Spinal cord (tissue), 10 donors: ENCODE results near the gene LIMK2. TPM values are rescaled to one million over a fixed set of nuclear protein-coding genes. Genes with fewer than 3 reads are reported as not detected.
A peak's percentile ranks its signal among the peaks of the same experiment; 100 is the strongest.
"Not testable (repeated sequence)": the region's sequence is repeated elsewhere in the genome, so short reads cannot be mapped to it uniquely, and the experiment has no call there.

Experiments used
- DNase-seq, 6 donors: peaks; one replicate each; pipeline versions ENCODE4 v3.0.0 to v3.0.0-alpha.2; 2013 to 2015; ENCODE audit warnings: low spot score in 6 of 6, low read depth in 4 of 6
- H3K27ac ChIP-seq: one replicate; pipeline ENCODE4 v1.5.1; 2013; ENCODE audit warnings: low read depth, low read length, control low read depth
- H3K27me3 ChIP-seq: one replicate; pipeline ENCODE4 v1.6.1; 2013; ENCODE audit warnings: low read length; ENCODE audit not compliant: control insufficient read depth, insufficient read depth
- H3K36me3 ChIP-seq: one replicate; pipeline ENCODE4 v1.6.1; 2013; ENCODE audit warnings: low read length; ENCODE audit not compliant: control insufficient read depth, insufficient read depth
- H3K4me1 ChIP-seq: one replicate; pipeline ENCODE4 v1.6.1; 2013; ENCODE audit warnings: low read length; ENCODE audit not compliant: control insufficient read depth, insufficient read depth
- H3K4me3 ChIP-seq: one replicate; pipeline ENCODE4 v1.5.1; 2013; ENCODE audit warnings: low read depth, low read length, control low read depth
- H3K9me3 ChIP-seq: one replicate; pipeline ENCODE4 v1.6.1; 2013; ENCODE audit warnings: low read length; ENCODE audit not compliant: control insufficient read depth, insufficient read depth
- WGBS: methylation state at CpG from one replicate; pipeline ENCODE4 v1.1.5; 2013; ENCODE audit warnings: missing lambda C conversion rate; ENCODE audit not compliant: insufficient coverage; 5-methylcytosine and 5-hydroxymethylcytosine counted together
- polyA plus RNA-seq, 2 donors: library from polyadenylated mRNA; unstranded; fragments of 120-200 nt; gene quantifications; one replicate each; pipeline ENCODE4 v1.2.1, GENCODE V29; 2013; ENCODE audit not compliant: insufficient read length in 2 of 2
- total RNA-seq, 2 donors: library from RNA; depleted of rRNA in 1 of 2; stranded (reverse); fragments of 120-200 nt in 1 of 2; fragments of >200 nt in 1 of 2; gene quantifications; one replicate each; pipeline versions ENCODE4 v1.2.3 to v1.2.4, GENCODE V29; 2013 to 2014
- donor health status: healthy.

LIMK2 gene
- total and polyA plus RNA-seq, 4 donors = 29.5 to 37.9 (median 32.8) TPM

DNA sequence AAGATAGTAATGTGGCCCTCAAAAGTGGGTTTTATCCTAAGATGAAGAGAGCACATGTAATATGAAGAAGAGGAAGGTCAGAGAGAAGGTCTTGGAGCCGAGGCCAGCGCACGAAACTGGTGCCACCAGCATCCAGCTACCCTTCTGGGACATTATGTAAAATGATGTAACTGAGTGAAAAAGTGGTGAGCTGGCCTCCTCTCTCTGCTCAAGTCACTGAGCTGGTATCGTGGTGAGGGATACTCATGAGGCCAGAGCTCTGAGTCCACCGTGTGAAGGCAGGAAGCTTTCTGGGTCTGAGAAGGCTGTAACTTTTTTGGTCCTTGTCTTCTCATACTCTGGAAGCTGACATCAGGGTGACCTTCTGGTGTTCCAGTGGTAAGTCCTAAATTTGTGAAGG is 27.0 kb upstream of the LIMK2 start:
- no peaks in the 10 kb centered on the region for H3K27me3 ChIP-seq
- H3K36me3 ChIP-seq = peaks cover 27% of the 10 kb centered on the region
- no peaks in the 10 kb centered on the region for H3K9me3 ChIP-seq
- H3K4me1 ChIP-seq = no peaks in the 10 kb centered on the region
- 98% methylated on average over 5 of the region's 5 CpGs for WGBS
- no peak for DNase-seq
- H3K27ac ChIP-seq = no peak overlapping the region
- no peak overlapping the region for H3K4me3 ChIP-seq

DNA sequence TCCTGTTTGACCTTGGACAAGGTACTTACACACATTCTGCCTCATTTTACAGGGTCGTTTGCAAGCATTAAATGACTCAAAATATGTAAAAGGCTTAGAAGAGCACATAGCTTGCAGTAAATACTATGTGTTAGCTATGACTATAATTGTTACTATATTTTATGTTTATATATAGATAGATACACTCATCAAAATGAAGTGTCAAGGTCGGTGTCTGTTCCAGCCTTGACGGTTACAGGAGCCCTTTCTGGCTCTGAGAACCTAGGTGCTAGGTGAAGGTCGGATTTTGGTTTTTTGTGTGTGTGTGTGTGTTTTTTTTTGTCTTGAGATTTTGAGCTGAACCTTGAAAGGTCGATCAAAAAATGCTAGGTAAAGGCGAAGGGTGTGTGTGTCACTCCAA is 24.5 kb upstream of the LIMK2 start:
- DNase-seq = no peak
- peaks cover 28% of the 10 kb centered on the region for H3K36me3 ChIP-seq
- no peaks in the 10 kb centered on the region for H3K4me1 ChIP-seq
- no peaks in the 10 kb centered on the region for H3K9me3 ChIP-seq
- no peaks in the 10 kb centered on the region for H3K27me3 ChIP-seq
- no peak overlapping the region for H3K4me3 ChIP-seq
- WGBS = 92% methylated on average over 2 of the region's 6 CpGs
- H3K27ac ChIP-seq = no peak overlapping the region

DNA sequence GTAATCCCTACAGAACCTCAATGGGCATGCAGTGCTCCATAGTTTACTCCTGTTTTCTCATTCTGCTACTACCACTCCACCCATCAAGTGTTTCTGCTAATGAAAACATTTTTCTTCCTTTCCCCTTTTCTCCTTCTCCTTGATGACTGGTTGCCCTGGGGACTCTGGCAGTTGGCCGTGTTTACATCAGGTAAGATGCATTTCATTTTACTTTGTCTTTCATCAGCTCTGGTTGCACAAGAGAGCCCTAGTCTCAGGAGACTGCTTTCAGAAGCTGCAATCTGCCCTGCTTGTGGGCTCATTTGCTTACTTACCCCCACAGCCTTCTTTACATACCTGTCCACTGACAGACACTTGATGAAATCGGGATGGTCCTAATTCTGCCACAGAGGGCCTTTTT is 19.6 kb upstream of the LIMK2 start:
- no CpG with 5 or more reads among the region's 2 CpGs for WGBS
- no peak overlapping the region for H3K4me3 ChIP-seq
- H3K27me3 ChIP-seq = no peaks in the 10 kb centered on the region
- no peaks in the 10 kb centered on the region for H3K9me3 ChIP-seq
- H3K27ac ChIP-seq = no peak overlapping the region
- H3K4me1 ChIP-seq = no peaks in the 10 kb centered on the region
- H3K36me3 ChIP-seq = peaks cover 32% of the 10 kb centered on the region
- no peak for DNase-seq

DNA sequence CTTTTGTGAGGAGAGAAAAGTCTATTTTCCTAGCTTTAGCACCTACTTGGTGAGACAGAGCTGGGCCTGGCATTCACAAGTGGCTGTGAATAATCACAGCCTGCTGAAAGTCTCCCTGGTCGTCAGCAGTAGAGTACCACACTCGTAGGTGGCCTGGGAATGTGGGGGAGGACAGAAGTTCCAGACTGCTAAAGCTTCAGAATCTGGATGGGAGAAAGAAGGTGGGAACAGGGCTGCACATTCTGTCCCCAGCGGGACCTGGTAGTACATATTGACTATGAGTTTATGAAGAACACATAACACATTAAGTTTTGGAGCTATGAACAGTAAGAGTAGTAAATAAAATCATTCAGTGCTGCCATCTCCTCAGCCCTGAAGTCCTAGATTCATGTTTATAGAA is 19.0 kb upstream of the LIMK2 start:
- 71% methylated on average over 2 of the region's 3 CpGs for WGBS

DNA sequence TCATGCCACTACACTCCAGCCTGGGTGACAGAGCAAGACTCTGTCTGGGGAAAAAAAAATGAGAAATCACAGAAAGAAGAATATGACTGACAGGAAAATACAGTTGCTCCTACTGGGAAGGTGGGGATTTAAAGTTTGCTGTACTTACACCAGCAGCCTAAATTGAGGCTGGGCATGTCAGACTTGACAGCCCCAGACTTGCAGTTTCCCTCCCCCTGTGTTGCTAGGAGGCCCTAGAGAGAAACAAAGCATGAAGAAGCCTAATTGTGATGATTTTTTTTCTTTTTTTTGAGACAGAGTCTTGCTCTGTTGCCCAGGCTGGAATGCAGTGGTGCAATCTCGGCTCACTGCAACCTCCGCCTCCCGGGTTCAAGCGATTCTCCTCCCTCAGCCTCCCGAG is 17.4 kb upstream of the LIMK2 start:
- not testable (repeated sequence) for H3K27me3 ChIP-seq, H3K4me3 ChIP-seq, H3K9me3 ChIP-seq, H3K4me1 ChIP-seq, H3K27ac ChIP-seq, DNase-seq
- peaks cover 36% of the 10 kb centered on the region for H3K36me3 ChIP-seq
- 87% methylated on average over 3 of the region's 5 CpGs for WGBS

More for the DNA sequence above, 19.0 kb upstream of the LIMK2 start:
- H3K27me3 ChIP-seq = no peaks in the 10 kb centered on the region
- no peak for DNase-seq
- peaks cover 34% of the 10 kb centered on the region for H3K36me3 ChIP-seq
- H3K4me1 ChIP-seq = no peaks in the 10 kb centered on the region
- H3K4me3 ChIP-seq = no peak overlapping the region
- H3K9me3 ChIP-seq = no peaks in the 10 kb centered on the region
- H3K27ac ChIP-seq = no peak overlapping the region

DNA sequence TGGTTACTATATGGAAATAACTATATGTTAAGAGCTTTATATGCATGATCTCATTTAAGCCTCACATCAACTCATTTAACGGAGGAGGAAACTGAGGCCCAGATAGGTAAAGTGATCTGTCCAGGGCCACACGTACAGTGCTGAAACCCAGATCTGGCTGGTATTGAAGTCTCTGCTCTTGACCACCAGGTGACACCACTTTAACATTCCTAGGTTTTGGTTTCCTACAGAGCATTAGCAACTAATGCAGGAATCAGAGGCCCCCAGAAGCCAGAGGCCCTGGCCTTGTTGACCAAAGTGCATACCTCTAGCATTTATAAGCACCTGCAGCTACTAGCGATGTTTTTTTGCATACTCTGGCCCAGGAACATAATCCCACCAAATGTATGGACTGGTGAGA is 12.9 kb upstream of the LIMK2 start:
- Histone ChIP-seq H3K4me1 (no peaks in the 10 kb centered on the region), H3K27ac (no peak overlapping the region), H3K9me3 (no peaks in the 10 kb centered on the region), H3K27me3 (no peaks in the 10 kb centered on the region), H3K36me3 (peaks cover 36% of the 10 kb centered on the region), H3K4me3 (no peak overlapping the region)
- DNase-seq = no peak
- WGBS = 85% methylated on average over 2 of the region's 3 CpGs

DNA sequence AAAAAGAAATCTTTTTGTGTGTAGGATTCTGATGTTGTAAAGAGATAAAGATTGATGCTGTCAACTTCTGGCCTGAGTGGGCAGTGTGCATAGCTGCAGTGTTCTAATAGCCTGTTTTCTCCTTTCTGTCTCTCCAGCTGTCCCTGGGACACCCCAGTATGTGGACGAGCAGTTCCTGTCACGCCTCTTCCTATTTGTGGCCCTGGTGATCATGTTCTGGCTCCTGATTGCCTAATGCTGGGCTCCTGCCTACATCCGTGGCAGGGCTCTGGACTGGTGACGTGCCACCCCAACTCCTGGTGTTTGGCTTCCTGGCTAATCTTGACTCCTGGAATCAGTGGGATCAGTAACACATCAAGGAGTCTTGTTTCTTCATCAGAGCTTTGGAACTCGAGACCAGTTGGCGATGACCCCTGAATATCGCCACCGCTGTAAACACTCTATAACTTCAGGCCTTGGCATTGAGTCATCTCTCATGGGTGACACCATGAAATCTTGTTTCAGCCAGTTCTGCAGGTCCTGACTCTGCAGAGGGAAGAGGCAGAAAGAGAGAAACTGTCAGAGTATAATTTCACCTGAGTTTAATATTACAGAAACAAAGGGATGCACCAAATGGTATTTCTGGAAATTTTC is 7.6 kb upstream of the LIMK2 start:
- no CpG with 5 or more reads among the region's 8 CpGs for WGBS
- H3K4me3 ChIP-seq = not testable (repeated sequence)

DNA sequence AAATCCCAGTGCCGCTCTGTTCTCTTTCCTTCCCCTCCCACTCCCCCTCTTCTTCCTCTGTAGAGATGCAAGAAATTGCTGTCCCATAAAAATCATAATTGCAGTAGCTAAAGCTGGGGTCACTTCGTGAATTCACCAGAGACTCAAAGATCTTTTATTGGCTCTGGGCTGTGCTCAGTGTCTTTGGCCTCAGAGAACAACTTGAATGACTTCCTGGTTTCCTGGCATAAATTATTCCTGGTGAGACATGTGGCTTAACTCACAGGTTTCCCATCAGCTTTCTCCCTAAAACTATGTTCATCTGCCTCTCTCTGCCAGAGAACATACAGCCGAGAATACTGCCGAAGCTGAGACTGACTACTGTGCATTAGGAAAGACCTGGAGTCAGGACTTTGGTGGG is 7.0 kb upstream of the LIMK2 start:
- not testable (repeated sequence) for H3K4me3 ChIP-seq, H3K27ac ChIP-seq, H3K27me3 ChIP-seq, DNase-seq, H3K4me1 ChIP-seq, H3K9me3 ChIP-seq
- peaks cover 16% of the 10 kb centered on the region for H3K36me3 ChIP-seq
- no CpG with 5 or more reads among the region's 4 CpGs for WGBS

More for the DNA sequence above, 7.6 kb upstream of the LIMK2 start:
- not testable (repeated sequence) for H3K4me1 ChIP-seq, H3K9me3 ChIP-seq, H3K27ac ChIP-seq, H3K27me3 ChIP-seq, DNase-seq
- H3K36me3 ChIP-seq = peaks cover 18% of the 10 kb centered on the region

DNA sequence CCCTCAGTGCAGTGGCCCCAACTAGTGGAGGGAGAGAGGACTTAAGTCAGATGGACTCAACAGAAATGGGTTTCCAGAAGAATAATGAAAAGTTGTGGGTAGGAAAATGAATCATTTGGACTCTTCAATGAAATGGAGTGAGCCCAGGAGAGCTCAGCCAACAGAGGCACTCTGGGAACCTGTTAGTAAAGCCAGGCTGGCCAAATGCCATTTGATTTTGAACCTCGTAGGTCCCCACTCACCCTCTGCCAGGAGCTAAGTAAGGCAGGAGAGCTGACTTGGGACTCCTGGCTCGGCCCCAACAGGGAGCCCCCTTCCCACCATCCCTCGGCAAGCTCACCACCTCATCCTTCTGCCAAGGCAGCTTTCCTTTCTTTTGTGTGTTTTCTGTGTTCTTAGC is 5.6 kb upstream of the LIMK2 start:
- not testable (repeated sequence) for H3K9me3 ChIP-seq, H3K27ac ChIP-seq, DNase-seq, H3K4me3 ChIP-seq, H3K27me3 ChIP-seq, H3K4me1 ChIP-seq
- 60% methylated on average over 1 of the region's 3 CpGs for WGBS
- H3K36me3 ChIP-seq = peaks cover 15% of the 10 kb centered on the region

DNA sequence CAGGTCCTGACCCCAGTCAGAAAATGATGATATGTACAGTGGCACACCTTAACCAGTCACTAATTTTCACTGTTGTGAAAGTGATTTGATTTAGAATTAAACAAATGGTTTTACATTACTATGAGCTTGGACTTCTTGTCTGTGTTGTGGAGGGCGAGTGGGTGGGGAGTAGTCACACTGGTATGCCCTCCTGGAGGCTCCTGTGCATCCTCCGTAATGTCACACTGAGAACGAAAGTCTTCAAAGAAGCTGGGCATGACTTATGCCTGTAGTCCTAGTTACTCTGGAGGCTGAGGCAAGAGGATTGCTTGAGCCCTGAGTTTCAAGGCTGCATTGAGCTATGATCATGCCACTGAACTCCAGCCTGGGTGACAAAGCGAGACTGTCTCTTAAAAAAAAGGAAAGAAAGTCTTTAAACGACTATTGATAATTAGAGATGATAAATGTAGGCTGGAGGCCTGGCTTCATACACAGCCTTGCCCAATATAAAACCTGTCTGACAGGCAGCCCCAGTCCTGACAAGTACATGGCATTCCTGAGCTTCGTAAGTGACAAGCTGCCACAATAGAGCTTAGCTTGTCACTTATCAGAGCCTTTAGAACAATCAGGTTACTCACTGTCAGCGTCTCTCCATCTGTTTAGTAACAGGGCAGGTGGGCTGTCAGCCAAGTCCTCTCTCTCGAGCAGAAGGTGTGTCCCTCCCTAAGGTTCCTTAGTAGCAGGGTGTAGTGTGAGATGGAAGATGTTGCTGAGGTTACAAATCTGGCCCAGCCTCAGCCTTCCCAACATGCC is 5.0 kb upstream of the LIMK2 start:
- Histone ChIP-seq H3K9me3 (no peaks in the 10 kb centered on the region), H3K4me1 (peaks cover 7% of the 10 kb centered on the region), H3K27me3 (no peaks in the 10 kb centered on the region), H3K4me3 (no peak overlapping the region), H3K27ac (no peak overlapping the region), H3K36me3 (peaks cover 14% of the 10 kb centered on the region)
- peak in 1 of 6 donors; percentile 39 for DNase-seq
- WGBS = 89% methylated on average over 5 of the region's 8 CpGs
